Body of pancreas (tissue), 4 donors: ENCODE results near the gene ITGB4.

Experiments
- POLR2A ChIP-seq, 3 donors: fragments of 450-650 bp; IDR thresholded peaks; one replicate each; pipeline ENCODE4 v1.6.1; 2016; ENCODE audit warnings: antibody characterized with exemption in 3 of 3, mild to moderate bottlenecking in 2 of 3
- TF ChIP-seq, protein P1 (sequence below), 7 experiments: fragments of 450-650 bp in 4 of 7; fragments of 200-600 bp in 3 of 7; sonication (generic) in 3 of 7; IDR thresholded peaks; one replicate each; pipeline ENCODE4 v1.5.1; 2016 to 2019; ENCODE audit warnings: antibody characterized with exemption in 7 of 7

DNA sequence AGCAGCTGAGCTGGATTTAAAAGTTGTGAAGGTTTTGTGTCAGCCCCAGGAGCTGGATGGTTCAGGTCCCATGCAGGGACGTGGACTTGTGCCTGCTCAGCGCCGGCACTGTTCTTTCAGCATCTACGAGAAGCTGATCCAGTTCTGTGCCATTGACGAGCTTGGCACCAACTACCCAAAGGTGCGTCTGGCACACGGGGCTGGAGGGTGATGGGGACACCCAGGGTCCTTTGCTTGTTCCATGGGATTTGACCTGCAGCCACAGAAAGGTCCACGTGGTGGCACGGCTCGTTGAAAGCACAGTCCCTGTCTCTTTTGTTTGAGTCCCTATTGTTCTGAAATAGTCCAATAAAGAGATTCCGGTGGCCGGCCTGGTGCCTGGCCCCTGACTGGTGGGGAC is 18.1 kb upstream of the ITGB4 start:
- TF ChIP-seq, protein P1, sequence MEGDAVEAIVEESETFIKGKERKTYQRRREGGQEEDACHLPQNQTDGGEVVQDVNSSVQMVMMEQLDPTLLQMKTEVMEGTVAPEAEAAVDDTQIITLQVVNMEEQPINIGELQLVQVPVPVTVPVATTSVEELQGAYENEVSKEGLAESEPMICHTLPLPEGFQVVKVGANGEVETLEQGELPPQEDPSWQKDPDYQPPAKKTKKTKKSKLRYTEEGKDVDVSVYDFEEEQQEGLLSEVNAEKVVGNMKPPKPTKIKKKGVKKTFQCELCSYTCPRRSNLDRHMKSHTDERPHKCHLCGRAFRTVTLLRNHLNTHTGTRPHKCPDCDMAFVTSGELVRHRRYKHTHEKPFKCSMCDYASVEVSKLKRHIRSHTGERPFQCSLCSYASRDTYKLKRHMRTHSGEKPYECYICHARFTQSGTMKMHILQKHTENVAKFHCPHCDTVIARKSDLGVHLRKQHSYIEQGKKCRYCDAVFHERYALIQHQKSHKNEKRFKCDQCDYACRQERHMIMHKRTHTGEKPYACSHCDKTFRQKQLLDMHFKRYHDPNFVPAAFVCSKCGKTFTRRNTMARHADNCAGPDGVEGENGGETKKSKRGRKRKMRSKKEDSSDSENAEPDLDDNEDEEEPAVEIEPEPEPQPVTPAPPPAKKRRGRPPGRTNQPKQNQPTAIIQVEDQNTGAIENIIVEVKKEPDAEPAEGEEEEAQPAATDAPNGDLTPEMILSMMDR (IDR thresholded peaks at IDR 0.05): no peak
- no peak for TF ChIP-seq POLR2A (IDR thresholded peaks at IDR 0.05)
